Testis (tissue), 2 donors: ENCODE results near the gene DNAJC5.

Experiments used
- CTCF ChIP-seq, 3 experiments: fragments of 450-650 bp in 2 of 3; fragments of 200-600 bp in 1 of 3; sonication (generic) in 1 of 3; IDR thresholded peaks; one replicate each; pipeline ENCODE4 v1.5.1; 2016 to 2019; ENCODE audit warnings: antibody characterized with exemption in 3 of 3, mild to moderate bottlenecking in 2 of 3, moderate library complexity in 1 of 3
- POLR2A ChIP-seq: fragments of 450-650 bp; IDR thresholded peaks from one replicate; pipeline ENCODE4 v1.6.1; 2017; ENCODE audit warnings: antibody characterized with exemption, mild to moderate bottlenecking, moderate library complexity

GRCh38 chr20:63957004-63957689, 62.2 kb downstream of the DNAJC5 start:
- TF ChIP-seq CTCF (IDR thresholded peaks at IDR 0.05) (no peak), POLR2A (no peak)
